Brain microvascular endothelial cell (primary cell): ENCODE results near the gene ACER3.

Experiments
- DNase-seq: peaks from one replicate; pipeline ENCODE4 v3.0.0-alpha.2; 2020
- H3K27ac ChIP-seq: fragments of 250-450 bp; sonication (Bioruptor Pico); 2 replicates; pipeline ENCODE4 v1.5.1; 2020; ENCODE audit warnings: mild to moderate bottlenecking, moderate library complexity
- H3K27me3 ChIP-seq: fragments of 250-450 bp; sonication (Bioruptor Pico); replicated peaks from 2 replicates; pipeline ENCODE4 v1.5.1; 2020; ENCODE audit warnings: mild to moderate bottlenecking
- H3K36me3 ChIP-seq: fragments of 250-450 bp; sonication (Bioruptor Pico); replicated peaks from 2 replicates; pipeline ENCODE4 v1.5.1; 2020; ENCODE audit warnings: mild to moderate bottlenecking
- H3K4me3 ChIP-seq: 2 replicates; pipeline ENCODE4 v1.5.1; 2011; ENCODE audit warnings: low read depth, mild to moderate bottlenecking, control low read depth, low read length, moderate library complexity
- in situ Hi-C: cut with HindIII; loops from 2 replicates; pipeline ENCODE4 v1.10.0; 2017; ENCODE audit warnings: low sequenced_read_pairs, low pct_ligation_motif_present
- TF ChIP-seq, protein P1 (sequence below): IDR thresholded peaks from 2 replicates; pipeline ENCODE4 v1.5.1; 2011; ENCODE audit warnings: low read depth, mild to moderate bottlenecking, moderate library complexity, low read length, control low read depth, inconsistent platforms; ENCODE audit errors: missing control alignments

ACER3 gene

DNA sequence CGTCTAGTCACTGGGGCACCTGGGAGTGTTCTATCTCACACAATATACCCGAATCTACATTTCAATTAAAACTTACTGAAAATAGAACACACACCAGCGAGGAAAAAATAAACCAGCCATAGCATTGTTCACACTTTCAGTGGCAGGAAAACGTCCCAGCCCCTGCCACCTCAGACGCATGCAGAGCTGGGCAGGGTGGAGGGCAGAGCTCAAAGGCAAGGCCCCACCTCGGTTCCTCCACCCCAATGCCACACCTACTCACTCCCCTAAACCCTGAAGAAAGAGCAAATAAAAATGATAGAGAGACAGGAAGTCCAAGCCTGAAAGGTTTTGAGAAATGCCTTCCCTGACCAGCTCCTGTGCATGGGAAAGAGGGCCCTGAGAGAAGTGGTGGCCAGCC lies 188.3 kb downstream of the ACER3 start:
- Histone ChIP-seq H3K27me3 (no peaks in the 10 kb centered on the region), H3K27ac (no peak overlapping the region), H3K36me3 (no peaks in the 10 kb centered on the region), H3K4me3 (no peak overlapping the region)
- in situ Hi-C loops = no loop called here
- DNase-seq = no peak
- TF ChIP-seq, protein P1, sequence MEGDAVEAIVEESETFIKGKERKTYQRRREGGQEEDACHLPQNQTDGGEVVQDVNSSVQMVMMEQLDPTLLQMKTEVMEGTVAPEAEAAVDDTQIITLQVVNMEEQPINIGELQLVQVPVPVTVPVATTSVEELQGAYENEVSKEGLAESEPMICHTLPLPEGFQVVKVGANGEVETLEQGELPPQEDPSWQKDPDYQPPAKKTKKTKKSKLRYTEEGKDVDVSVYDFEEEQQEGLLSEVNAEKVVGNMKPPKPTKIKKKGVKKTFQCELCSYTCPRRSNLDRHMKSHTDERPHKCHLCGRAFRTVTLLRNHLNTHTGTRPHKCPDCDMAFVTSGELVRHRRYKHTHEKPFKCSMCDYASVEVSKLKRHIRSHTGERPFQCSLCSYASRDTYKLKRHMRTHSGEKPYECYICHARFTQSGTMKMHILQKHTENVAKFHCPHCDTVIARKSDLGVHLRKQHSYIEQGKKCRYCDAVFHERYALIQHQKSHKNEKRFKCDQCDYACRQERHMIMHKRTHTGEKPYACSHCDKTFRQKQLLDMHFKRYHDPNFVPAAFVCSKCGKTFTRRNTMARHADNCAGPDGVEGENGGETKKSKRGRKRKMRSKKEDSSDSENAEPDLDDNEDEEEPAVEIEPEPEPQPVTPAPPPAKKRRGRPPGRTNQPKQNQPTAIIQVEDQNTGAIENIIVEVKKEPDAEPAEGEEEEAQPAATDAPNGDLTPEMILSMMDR = no peak

DNA sequence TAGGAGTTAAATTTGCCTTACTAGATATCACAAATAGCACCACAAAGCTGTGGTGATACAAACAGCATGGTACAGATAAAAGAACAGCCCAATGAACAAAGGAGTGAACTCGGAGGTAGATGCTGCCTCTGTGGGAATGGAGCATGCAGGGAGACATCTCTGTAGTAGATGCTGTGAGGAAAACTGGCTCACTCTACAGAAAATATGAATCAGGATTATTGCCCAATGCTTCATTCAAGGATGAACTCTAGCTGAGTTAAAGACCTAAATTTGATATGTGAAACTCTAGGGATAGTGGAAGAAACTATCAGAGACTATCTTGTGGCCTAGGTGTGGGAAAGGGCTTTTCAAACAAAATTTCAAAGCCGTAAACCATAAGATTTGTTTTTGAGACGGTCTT lies 190.8 kb downstream of the ACER3 start:
- DNase-seq = no peak
- H3K36me3 ChIP-seq = no peaks in the 10 kb centered on the region
- no peak overlapping the region for H3K4me3 ChIP-seq
- TF ChIP-seq, protein P1 = no peak
- no peaks in the 10 kb centered on the region for H3K27me3 ChIP-seq
- no peak overlapping the region for H3K27ac ChIP-seq
- in situ Hi-C loops = no loop called here

DNA sequence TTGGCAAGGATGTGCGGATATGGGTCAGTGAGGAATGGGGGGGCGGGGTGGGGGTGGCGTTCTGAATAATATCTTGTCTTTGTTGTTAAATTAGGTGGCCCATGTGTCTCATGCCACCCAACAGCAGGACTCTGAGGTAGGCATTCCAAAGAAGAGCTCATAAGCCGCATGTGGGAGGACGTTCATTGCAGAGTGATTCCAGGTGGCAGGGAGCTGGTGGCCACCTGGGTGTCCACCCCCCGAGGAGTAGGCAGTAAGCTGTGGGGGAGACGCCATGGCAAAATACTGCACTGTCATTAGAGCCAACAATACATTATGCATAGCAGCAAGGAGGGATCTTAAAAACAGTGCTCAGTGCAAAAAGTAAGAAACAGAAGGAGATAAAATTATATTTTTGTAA lies 191.8 kb downstream of the ACER3 start:
- Histone ChIP-seq H3K27ac (no peak overlapping the region), H3K27me3 (no peaks in the 10 kb centered on the region), H3K4me3 (no peak overlapping the region), H3K36me3 (no peaks in the 10 kb centered on the region)
- in situ Hi-C loops = no loop called here
- TF ChIP-seq, protein P1 = no peak
- DNase-seq = no peak

DNA sequence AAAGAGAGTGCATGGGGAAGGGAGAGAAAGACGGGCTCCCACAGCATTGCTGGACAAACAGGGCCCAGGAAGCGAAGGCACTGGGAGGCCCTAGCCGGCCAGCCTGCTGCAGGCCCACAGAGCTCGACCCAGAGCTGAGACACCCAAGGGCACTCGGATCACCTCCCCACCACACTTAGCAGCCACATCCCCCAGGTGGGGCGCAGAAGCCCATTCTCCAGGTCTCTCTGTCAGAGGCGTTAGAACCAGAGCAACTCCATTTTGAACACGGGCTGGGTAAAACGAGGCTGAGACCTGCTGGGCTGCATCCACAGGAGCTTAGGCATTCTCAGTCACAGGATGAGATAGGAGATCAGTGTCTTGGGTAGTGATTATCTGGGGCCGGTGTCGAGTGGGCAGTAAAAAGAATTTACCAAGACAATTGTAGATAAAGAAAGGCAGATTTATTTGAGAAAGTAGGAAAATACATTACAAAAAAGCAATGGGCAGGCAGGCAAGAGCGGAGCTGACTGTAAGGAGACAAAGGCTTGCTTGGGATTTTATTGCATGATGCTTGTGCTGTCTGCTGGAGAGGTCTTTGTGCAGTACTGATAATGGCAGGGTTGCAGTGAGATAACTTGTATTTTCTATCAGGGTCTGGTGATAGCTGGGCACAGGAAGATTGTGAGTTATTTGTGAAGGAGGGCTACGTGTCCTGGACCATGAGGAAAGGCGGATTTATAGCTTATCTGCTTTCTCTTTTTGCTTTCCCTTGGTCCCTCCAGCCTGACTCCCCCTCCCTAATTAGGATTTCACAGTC lies 192.7 kb downstream of the ACER3 start:
- no peak overlapping the region for H3K27ac ChIP-seq
- no peaks in the 10 kb centered on the region for H3K27me3 ChIP-seq
- no peak overlapping the region for H3K4me3 ChIP-seq
- DNase-seq = no peak
- no peaks in the 10 kb centered on the region for H3K36me3 ChIP-seq
- in situ Hi-C loops = no loop called here
- TF ChIP-seq, protein P1 = no peak

DNA sequence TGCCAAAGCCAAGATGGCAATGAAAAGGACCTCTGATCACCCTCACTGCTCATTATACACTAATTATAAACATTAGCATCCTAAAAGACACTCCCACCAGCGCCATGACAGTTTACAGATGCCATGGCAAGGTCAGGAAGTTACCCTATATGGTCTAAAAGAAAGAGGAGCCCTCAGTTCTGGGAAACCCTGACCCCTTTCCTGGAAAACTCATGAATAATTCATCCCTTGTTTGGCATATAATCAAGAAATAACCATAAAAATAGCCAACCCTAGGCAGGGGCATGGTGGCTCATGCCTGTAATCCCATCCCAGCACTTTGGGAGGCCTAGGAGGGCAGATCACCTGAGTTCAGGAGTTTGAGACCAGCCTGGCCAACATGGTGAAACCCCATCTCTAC lies 193.4 kb downstream of the ACER3 start:
- no peak overlapping the region for H3K27ac ChIP-seq
- no peak overlapping the region for H3K4me3 ChIP-seq
- TF ChIP-seq, protein P1 = no peak
- H3K36me3 ChIP-seq = no peaks in the 10 kb centered on the region
- no peaks in the 10 kb centered on the region for H3K27me3 ChIP-seq
- in situ Hi-C loops = no loop called here
- DNase-seq = no peak

DNA sequence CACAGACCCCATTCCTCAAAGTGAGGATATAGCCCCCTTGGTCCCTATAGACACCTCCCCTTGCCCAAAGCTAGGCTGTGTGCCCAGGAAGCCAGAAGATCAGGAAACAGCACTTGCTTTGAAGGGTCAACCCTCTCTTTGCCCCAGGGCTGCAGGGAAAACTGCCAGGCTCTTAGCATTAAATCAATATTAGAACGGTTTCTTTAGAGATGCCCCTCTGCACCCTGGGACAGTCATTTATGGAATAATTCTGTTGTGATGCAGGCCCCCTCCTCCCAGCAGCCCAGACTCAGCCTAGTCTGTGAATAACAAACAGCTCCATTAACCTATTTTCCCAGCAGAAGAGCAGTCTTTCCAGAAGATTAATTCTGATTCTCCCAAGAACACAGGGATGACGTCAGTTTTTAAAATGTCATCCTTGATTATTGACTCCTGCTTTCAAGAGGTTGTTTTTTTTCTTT lies 194.4 kb downstream of the ACER3 start:
- no peaks in the 10 kb centered on the region for H3K36me3 ChIP-seq
- TF ChIP-seq, protein P1 = no peak
- no peaks in the 10 kb centered on the region for H3K27me3 ChIP-seq
- no peak for DNase-seq
- in situ Hi-C loops = no loop called here
- H3K27ac ChIP-seq = no peak overlapping the region
- H3K4me3 ChIP-seq = no peak overlapping the region
